SK-N-SH (cell line): ENCODE data around the gene PWWP2B. TPM values are rescaled to one million over a fixed set of nuclear protein-coding genes. Genes with fewer than 3 reads are reported as not detected.
A peak's percentile ranks its signal among the peaks of the same experiment; 100 is the strongest.

Experiments
- CTCF ChIA-PET: fragments of 300-600, 350-600 bp; formaldehyde crosslinking; extraction: SDS; loops from one replicate; lab custom pipeline; 2021; lab: Yijun Ruan, JAX
- POLR2A ChIA-PET: fragments of 350-600 bp; sonication (Branson Sonifier 250); formaldehyde crosslinking; extraction: SDS; loops from one replicate; lab custom pipeline; 2020; ENCODE audit warnings: antibody characterized with exemption, inconsistent platforms; lab: Yijun Ruan, JAX
- DNase-seq: peaks from one replicate; pipeline ENCODE4 v3.0.0; 2012
- H2AFZ ChIP-seq: fragments of 200-600 bp; sonication (generic); 2 replicates; pipeline ENCODE4 v1.8.1; 2016; ENCODE audit warnings: antibody characterized with exemption, mild to moderate bottlenecking, low read depth
- H3F3A ChIP-seq: fragments of 200-600 bp; sonication (generic); replicated peaks from 2 replicates; pipeline ENCODE3; 2016; ENCODE audit warnings: antibody characterized with exemption, mild to moderate bottlenecking; ENCODE audit not compliant: insufficient read depth
- H3K27ac ChIP-seq, 2 experiments: fragments of 200-500 bp in 1 of 2; fragments of 200-600 bp in 1 of 2; sonication (Bioruptor generic) in 1 of 2; sonication (generic), shearing (Covaris generic) in 1 of 2; 2 replicates each; pipeline versions ENCODE4 v1.5.1 to v1.6.1; 2014 to 2016; ENCODE audit warnings: low read depth in 2 of 2, inconsistent platforms in 1 of 2, low read length in 1 of 2, mild to moderate bottlenecking in 1 of 2, mixed read lengths in 1 of 2
- H3K27me3 ChIP-seq: fragments of 200-600 bp; sonication (generic), shearing (Covaris generic); 2 replicates; pipeline ENCODE4 v1.6.1; 2016; ENCODE audit warnings: mixed run types; ENCODE audit not compliant: insufficient read depth
- H3K36me3 ChIP-seq, 2 experiments: fragments of 200-500 bp in 1 of 2; fragments of 200-600 bp in 1 of 2; sonication (Bioruptor generic) in 1 of 2; sonication (generic) in 1 of 2; replicated peaks in 1 of 2; 2 replicates each; pipeline versions ENCODE3 to v1.5.1; 2014 to 2016; ENCODE audit warnings: low read length in 1 of 2, mild to moderate bottlenecking in 1 of 2; ENCODE audit not compliant: insufficient read depth in 2 of 2, control insufficient read depth in 1 of 2
- H3K4me1 ChIP-seq, 2 experiments: fragments of 200-500 bp in 1 of 2; fragments of 200-600 bp in 1 of 2; sonication (Bioruptor generic) in 1 of 2; sonication (generic), shearing (Covaris generic) in 1 of 2; 2 replicates each; pipeline versions ENCODE4 v1.5.1 to v1.6.1; 2014 to 2016; ENCODE audit warnings: low read depth in 1 of 2, low read length in 1 of 2, mixed run types in 1 of 2; ENCODE audit not compliant: insufficient read depth in 2 of 2, control insufficient read depth in 1 of 2
- H3K4me2 ChIP-seq: fragments of 200-600 bp; sonication (generic), shearing (Covaris generic); 2 replicates; pipeline ENCODE4 v1.6.1; 2017; ENCODE audit warnings: mixed run types
- H3K4me3 ChIP-seq, 2 experiments: fragments of 200-500 bp in 1 of 2; fragments of 200-600 bp in 1 of 2; sonication (Bioruptor generic) in 1 of 2; sonication (generic), shearing (Covaris generic) in 1 of 2; 2 replicates each; pipeline versions ENCODE4 v1.5.1 to v1.8.1; 2014 to 2016; ENCODE audit warnings: low read depth in 2 of 2, inconsistent platforms in 1 of 2, low read length in 1 of 2, mild to moderate bottlenecking in 1 of 2, mixed read lengths in 1 of 2, moderate library complexity in 1 of 2
- H3K79me2 ChIP-seq: fragments of 200-600 bp; sonication (generic); 2 replicates; pipeline ENCODE4 v1.8.1; 2017; ENCODE audit warnings: mild to moderate bottlenecking; ENCODE audit not compliant: insufficient read depth
- H3K9ac ChIP-seq: fragments of 200-600 bp; sonication (generic); 2 replicates; pipeline ENCODE4 v1.6.1; 2017; ENCODE audit warnings: mixed run types
- H3K9me2 ChIP-seq: fragments of 200-600 bp; sonication (generic); 2 replicates; pipeline ENCODE4 v1.6.1; 2017; ENCODE audit warnings: mixed run types
- H3K9me3 ChIP-seq: fragments of 200-600 bp; sonication (generic); 2 replicates; pipeline ENCODE4 v1.6.1; 2017; ENCODE audit warnings: mixed run types, mild to moderate bottlenecking, moderate library complexity
- H4K20me1 ChIP-seq: fragments of 200-600 bp; sonication (generic); 2 replicates; pipeline ENCODE4 v1.6.1; 2017; ENCODE audit warnings: mild to moderate bottlenecking, mixed run types; ENCODE audit not compliant: insufficient read depth
- EP300 ChIP-seq, 2 experiments: IDR thresholded peaks; 2 replicates each; pipeline versions ENCODE4 v1.4.0 to v1.6.1; 2012; ENCODE audit warnings: borderline replicate concordance in 1 of 2, low read depth in 1 of 2, low read length in 1 of 2
- FOSL2 ChIP-seq: IDR thresholded peaks from 2 replicates; pipeline ENCODE4 v1.4.0; 2012; ENCODE audit warnings: low read depth, mild to moderate bottlenecking, moderate library complexity, borderline replicate concordance
- GABPA ChIP-seq: IDR thresholded peaks from 2 replicates; pipeline ENCODE4 v1.4.0; 2012; ENCODE audit warnings: low read depth, mild to moderate bottlenecking
- IRF3 ChIP-seq: fragments of 150-350 bp; IDR thresholded peaks from 2 replicates; pipeline ENCODE4 v1.6.1; 2016; ENCODE audit warnings: mild to moderate bottlenecking, low read depth, low read length
- JUND ChIP-seq: IDR thresholded peaks from 2 replicates; pipeline ENCODE4 v1.4.0; 2012
- NFIC ChIP-seq: IDR thresholded peaks from 2 replicates; pipeline ENCODE4 v1.4.0; 2012; ENCODE audit warnings: borderline replicate concordance
- SIN3A ChIP-seq: IDR thresholded peaks from 2 replicates; pipeline ENCODE4 v1.6.1; 2012; ENCODE audit warnings: low read depth, mild to moderate bottlenecking, low read length, moderate library complexity, borderline replicate concordance
- TAF1 ChIP-seq: IDR thresholded peaks from 2 replicates; pipeline ENCODE4 v1.6.1; 2012; ENCODE audit warnings: low read depth, mild to moderate bottlenecking, low read length, moderate library complexity, borderline replicate concordance
- TCF12 ChIP-seq: IDR thresholded peaks from 2 replicates; pipeline ENCODE4 v1.4.0; 2012
- TEAD4 ChIP-seq: IDR thresholded peaks from 2 replicates; pipeline ENCODE4 v1.4.0; 2012; ENCODE audit warnings: mild to moderate bottlenecking, borderline replicate concordance; ENCODE audit not compliant: insufficient read depth
- USF1 ChIP-seq: IDR thresholded peaks from 2 replicates; pipeline ENCODE4 v1.4.0; 2012; ENCODE audit warnings: low read depth, borderline replicate concordance
- USF2 ChIP-seq: fragments of 150-350 bp; IDR thresholded peaks from 2 replicates; pipeline ENCODE4 v1.6.1; 2017; ENCODE audit warnings: antibody characterized with exemption, low read length, low read depth, borderline replicate concordance
- YY1 ChIP-seq: IDR thresholded peaks from 2 replicates; pipeline ENCODE4 v1.4.0; 2012; ENCODE audit warnings: low read depth, mild to moderate bottlenecking
- ZBTB33 ChIP-seq: IDR thresholded peaks from 2 replicates; pipeline ENCODE4 v1.4.0; 2012; ENCODE audit warnings: low read depth, borderline replicate concordance
- WGBS: methylation state at CpG from one replicate; pipeline ENCODE4 v1.1.6; 2017; ENCODE audit warnings: low lambda C conversion rate; 5-methylcytosine and 5-hydroxymethylcytosine counted together
- polyA plus RNA-seq, 3 experiments: library from polyadenylated mRNA; depleted of rRNA; stranded (reverse); fragments of >200 nt; gene quantifications; 2 replicates each; pipeline ENCODE4 v1.2.3, GENCODE V29; 2012

PWWP2B gene
- polyA plus RNA-seq, 1 of the 3 experiments (the other 2 are of a cell fraction) = 2.4 TPM

GRCh38 chr10:132407846-132408278 lies 10.9 kb downstream of the PWWP2B start:
- 80% methylated on average over 15 of the region's 17 CpGs for WGBS
- no peaks in the 10 kb centered on the region for H3K79me2 ChIP-seq
- no peak overlapping the region for H3K4me3 ChIP-seq
- no peaks in the 10 kb centered on the region for H3K9me2 ChIP-seq
- peak overlapping the region in 1 of 2 experiments; percentile 30; a peak in 1 of 4 replicates for H3K27ac ChIP-seq
- H3K4me1 ChIP-seq = peaks cover 0 to 21% of the 10 kb centered on the region in 2 experiments; a peak in 1 of 4 replicates
- DNase-seq = peak; percentile 55
- no peaks in the 10 kb centered on the region for H3F3A ChIP-seq
- CTCF ChIA-PET = no interaction called here
- peaks cover 0 to 13% of the 10 kb centered on the region in 2 experiments for H3K36me3 ChIP-seq
- no peak overlapping the region for H3K4me2 ChIP-seq
- TF ChIP-seq EP300 (IDR thresholded peaks at IDR 0.05; ENCODE audit: borderline replicate concordance in 1 of 2, low read depth in 1 of 2, low read length in 1 of 2) (no peak), FOSL2 (no peak), SIN3A (no peak), ZBTB33 (no peak), YY1 (no peak), TEAD4 (no peak), USF2 (no peak), TCF12 (no peak), TAF1 (no peak), GABPA (no peak), USF1 (no peak), JUND (no peak), NFIC (no peak), IRF3 (no peak)
- TF ChIP-seq, all 33 proteins: peak for 0
- H3K9me3 ChIP-seq = no peaks in the 10 kb centered on the region
- H3K9ac ChIP-seq = no peak overlapping the region
- H2AFZ ChIP-seq = no peak overlapping the region
- H3K27me3 ChIP-seq = no peaks in the 10 kb centered on the region
- H4K20me1 ChIP-seq = no peaks in the 10 kb centered on the region
- POLR2A ChIA-PET = no interaction called here
